ENCODE measurements around the gene ATP2B2. TPM values are rescaled to one million over a fixed set of nuclear protein-coding genes. Genes with fewer than 3 reads are reported as not detected.

ATP2B2 gene
- total RNA-seq (2021; ENCODE audit: unreplicated experiment) = not detected
- 0.01 TPM in 2 replicates for polyA plus RNA-seq (2012)
- percentile 5 among the genes with signal in this experiment for Bru-seq, nascent RNA
- percentile 1 among the genes with signal in this experiment for BruChase-seq, experiment 1, labeled RNA remaining after a 6-hour chase
- BruChase-seq, experiment 2, labeled RNA remaining after a 2-hour chase = percentile 3 among the genes with signal in this experiment
- long read RNA-seq = 0 reads

- ChIA-PET CTCF (no interaction called here), POLR2A (no interaction called here), RAD21 (ENCODE audit: low non-redundant PET in 1 of 2, low total read pairs in 2 of 2, uncharacterized antibody in 2 of 2, unreplicated experiment in 2 of 2) (no interaction called here)
- no peaks in the 10 kb centered on the region for H4K20me1 ChIP-seq (ENCODE audit: insufficient read depth)
- TF ChIP-seq REST (IDR thresholded peaks at IDR 0.05; ENCODE audit: low read depth) (no peak), RAD21 (IDR thresholded peaks at IDR 0.05; ENCODE audit: low read depth) (no peak), SP1 (IDR thresholded peaks at IDR 0.05; ENCODE audit: low read depth) (no peak), MAX (IDR thresholded peaks at IDR 0.05) (no peak), ZNF274 (IDR thresholded peaks at IDR 0.05; ENCODE audit: low read depth, low read length) (no peak), TCF7L2 (IDR thresholded peaks at IDR 0.05; ENCODE audit: borderline replicate concordance, extremely low read depth, insufficient read depth, insufficient read length) (no peak)
- H3K4me3 ChIP-seq (replicated peaks in 1 of 2; ENCODE audit: low read depth in 1 of 2, low read length in 2 of 2) = no peak within 1 kb of the TSS
- no peaks in the 10 kb centered on the region for H3K9me3 ChIP-seq (ENCODE audit: control insufficient read depth in 1 of 2, insufficient read depth in 1 of 2, low read depth in 1 of 2, low read length in 2 of 2)
- no peak within 1 kb of the TSS for H3K4me2 ChIP-seq (ENCODE audit: low read length)
- no peaks in the 10 kb centered on the region for H3K9me2 ChIP-seq (ENCODE audit: insufficient read depth)
- peaks cover 11% of the 10 kb centered on the region; the same call in 1 of the 2 replicates for H3K27me3 ChIP-seq (ENCODE audit: insufficient read depth, low read length)
- H3K36me3 ChIP-seq (ENCODE audit: control insufficient read depth in 1 of 2, insufficient read depth in 2 of 2, low read length in 2 of 2) = no peaks in the 10 kb centered on the region
- no peak for ATAC-seq
- no peaks in the 10 kb centered on the region for H3K4me1 ChIP-seq (ENCODE audit: control insufficient read depth in 1 of 2, insufficient read depth in 2 of 2, low read length in 2 of 2)
- H3K9ac ChIP-seq (ENCODE audit: low read length) = no peak within 1 kb of the TSS
- intact Hi-C loops (cut with micrococcal nuclease) = no loop called here
- H3K27ac ChIP-seq (ENCODE audit: low read depth, low read length) = no peak within 1 kb of the TSS
- H3K79me2 ChIP-seq (ENCODE audit: insufficient read depth, low read length) = no peaks in the 10 kb centered on the region
- DNase-seq (ENCODE audit: low read depth, low spot score) = no peak
- no peak within 1 kb of the TSS for H2AFZ ChIP-seq (ENCODE audit: low read depth, low read length, poor library complexity, severe bottlenecking)
- no TSS peak for BruUV-seq (replicated peaks)
These were observed at the start of gene ATP2B2 for GRCh38 chr3:10505050-10505790. ATP2B2 (minus strand) TSS chr3:10505586; CDS start chr3:10449543, 56,043 bp downstream.

Data from HCT116 (cell line).